H9 (cell line): Measurements from ENCODE around the gene SNX30. TPM values are rescaled to one million over a fixed set of nuclear protein-coding genes. Genes with fewer than 3 reads are reported as not detected.

Experiments used
- DNase-seq: peaks from one replicate; pipeline ENCODE4 v3.0.0-alpha.2; 2017
- H2AFZ ChIP-seq: one replicate; pipeline ENCODE4 v1.6.1; 2013; ENCODE audit warnings: mild to moderate bottlenecking, low read length, control low read depth, moderate library complexity
- H2AK5ac ChIP-seq: 2 replicates; pipeline ENCODE4 v1.6.1; 2013; ENCODE audit warnings: low read length, control low read depth, mixed read lengths; ENCODE audit not compliant: insufficient read length
- H2BK120ac ChIP-seq: one replicate; pipeline ENCODE4 v1.6.1; 2013; ENCODE audit warnings: low read depth, mild to moderate bottlenecking, low read length, control low read depth, inconsistent platforms; ENCODE audit not compliant: poor library complexity, severe bottlenecking
- H2BK12ac ChIP-seq: 2 replicates; pipeline ENCODE4 v1.6.1; 2013; ENCODE audit warnings: low read length, control low read depth, mixed read lengths, low read depth; ENCODE audit not compliant: insufficient read length
- H2BK15ac ChIP-seq: 2 replicates; pipeline ENCODE4 v1.6.1; 2013; ENCODE audit warnings: low read depth, low read length, control low read depth
- H2BK20ac ChIP-seq: one replicate; pipeline ENCODE4 v1.6.1; 2013; ENCODE audit warnings: low read depth, mild to moderate bottlenecking, low read length, control low read depth, inconsistent platforms; ENCODE audit not compliant: poor library complexity, severe bottlenecking
- H2BK5ac ChIP-seq: 2 replicates; pipeline ENCODE4 v1.6.1; 2013; ENCODE audit warnings: low read length, control low read depth, mixed read lengths; ENCODE audit not compliant: insufficient read length
- H3K14ac ChIP-seq: 2 replicates; pipeline ENCODE4 v1.6.1; 2013; ENCODE audit warnings: low read length, control low read depth; ENCODE audit not compliant: insufficient read depth
- H3K18ac ChIP-seq: 2 replicates; pipeline ENCODE4 v1.6.1; 2013; ENCODE audit warnings: low read depth, mild to moderate bottlenecking, mixed read lengths, low read length, control low read depth; ENCODE audit not compliant: insufficient read length
- H3K23ac ChIP-seq: 2 replicates; pipeline ENCODE4 v1.6.1; 2013; ENCODE audit warnings: low read length, control low read depth, mixed read lengths, low read depth; ENCODE audit not compliant: insufficient read length
- H3K23me2 ChIP-seq: 2 replicates; pipeline ENCODE4 v1.6.1; 2013; ENCODE audit warnings: low read depth, mild to moderate bottlenecking, mixed read lengths, low read length, control low read depth; ENCODE audit not compliant: insufficient read length, poor library complexity, severe bottlenecking
- H3K27ac ChIP-seq: 2 replicates; pipeline ENCODE4 v1.5.1; 2013; ENCODE audit warnings: low read length, control low read depth, mixed read lengths, low read depth; ENCODE audit not compliant: insufficient read length
- H3K27me3 ChIP-seq: 2 replicates; pipeline ENCODE4 v1.6.1; 2013; ENCODE audit warnings: low read length, control low read depth, inconsistent platforms; ENCODE audit not compliant: insufficient read depth
- H3K4ac ChIP-seq: 2 replicates; pipeline ENCODE4 v1.6.1; 2013; ENCODE audit warnings: low read depth, mild to moderate bottlenecking, control low read depth, inconsistent platforms, low read length, moderate library complexity
- H3K4me1 ChIP-seq: 2 replicates; pipeline ENCODE4 v1.6.1; 2013; ENCODE audit warnings: low read length, control low read depth, inconsistent platforms; ENCODE audit not compliant: insufficient read depth
- H3K4me2 ChIP-seq: 2 replicates; pipeline ENCODE4 v1.6.1; 2013; ENCODE audit warnings: low read length, control low read depth, mixed read lengths; ENCODE audit not compliant: insufficient read length, insufficient read depth
- H3K56ac ChIP-seq: 2 replicates; pipeline ENCODE4 v1.6.1; 2013; ENCODE audit warnings: low read depth, mild to moderate bottlenecking, mixed read lengths, low read length, control low read depth; ENCODE audit not compliant: insufficient read length
- H3K79me1 ChIP-seq: 2 replicates; pipeline ENCODE4 v1.6.1; 2013; ENCODE audit warnings: low read depth, mild to moderate bottlenecking, moderate library complexity, low read length, control low read depth, inconsistent platforms; ENCODE audit not compliant: insufficient read depth, poor library complexity, severe bottlenecking
- H3K79me2 ChIP-seq: 2 replicates; pipeline ENCODE4 v1.6.1; 2013; ENCODE audit warnings: low read length, control low read depth, inconsistent platforms; ENCODE audit not compliant: insufficient read depth
- H3K9ac ChIP-seq: 2 replicates; pipeline ENCODE4 v1.6.1; 2013; ENCODE audit warnings: low read length, control low read depth, mixed read lengths; ENCODE audit not compliant: insufficient read length; ENCODE audit errors: extremely low read depth
- H3K9me3 ChIP-seq: one replicate; pipeline ENCODE4 v1.6.1; 2013; ENCODE audit warnings: low read depth, low read length, inconsistent platforms; ENCODE audit not compliant: control insufficient read depth
- H3T11ph ChIP-seq: one replicate; pipeline ENCODE4 v1.6.1; 2013; ENCODE audit warnings: mild to moderate bottlenecking, low read length, control low read depth, inconsistent platforms
- H4K20me1 ChIP-seq: one replicate; pipeline ENCODE4 v1.6.1; 2013; ENCODE audit not compliant: control insufficient read depth, insufficient read length, insufficient read depth
- H4K5ac ChIP-seq: 2 replicates; pipeline ENCODE4 v1.6.1; 2013; ENCODE audit warnings: low read depth, mild to moderate bottlenecking, mixed read lengths, low read length, control low read depth; ENCODE audit not compliant: insufficient read length
- H4K8ac ChIP-seq: replicated peaks from 2 replicates; pipeline ENCODE4 v1.6.1; 2013; ENCODE audit warnings: low read length, control low read depth, mixed read lengths, low read depth; ENCODE audit not compliant: insufficient read length
- H4K91ac ChIP-seq: 2 replicates; pipeline ENCODE4 v1.6.1; 2013; ENCODE audit warnings: low read depth, mild to moderate bottlenecking, moderate library complexity, mixed read lengths, low read length, control low read depth; ENCODE audit not compliant: insufficient read length
- H3K27ac Mint-ChIP-seq, 3 experiments: 2 replicates in 2 of 3; 3 replicates in 1 of 3; pipeline ENCODE4 v1.8.0; 2020 to 2021; ENCODE audit warnings: mixed read lengths in 3 of 3, mild to moderate bottlenecking in 1 of 3, moderate library complexity in 1 of 3
- H3K27me3 Mint-ChIP-seq: 2 replicates; pipeline ENCODE4 v1.8.0; 2021; ENCODE audit warnings: low read depth, mild to moderate bottlenecking, moderate library complexity, mixed read lengths
- H3K36me3 Mint-ChIP-seq, 3 experiments: 2 replicates in 2 of 3; 3 replicates in 1 of 3; pipeline ENCODE4 v1.8.0; 2020 to 2021; ENCODE audit warnings: low read depth in 3 of 3, mixed read lengths in 3 of 3; ENCODE audit not compliant: insufficient read depth in 1 of 3
- H3K4me1 Mint-ChIP-seq, 2 experiments: 2 replicates each; pipeline ENCODE4 v1.8.0; 2020; ENCODE audit warnings: mixed read lengths in 2 of 2
- H3K4me3 Mint-ChIP-seq, 2 experiments: 2 replicates in 1 of 2; 3 replicates in 1 of 2; pipeline ENCODE4 v1.8.0; 2020 to 2021; ENCODE audit warnings: mild to moderate bottlenecking in 2 of 2, mixed read lengths in 2 of 2, moderate library complexity in 1 of 2
- H3K9me3 Mint-ChIP-seq, 2 experiments: 2 replicates in 1 of 2; 3 replicates in 1 of 2; pipeline ENCODE4 v1.8.0; 2020; ENCODE audit warnings: mild to moderate bottlenecking in 2 of 2, mixed read lengths in 2 of 2, moderate library complexity in 1 of 2
- WGBS: extraction: QIAGEN DNeasy Blood & Tissue Kit; methylation state at CpG from one replicate; pipeline ENCODE4 v1.1.7; 2013; ENCODE audit warnings: missing lambda C conversion rate, low lambda C conversion rate, mixed read lengths; ENCODE audit not compliant: insufficient read length; ENCODE audit errors: extremely low coverage; 5-methylcytosine and 5-hydroxymethylcytosine counted together
- total RNA-seq: library from RNA; stranded (reverse); gene quantifications from 2 replicates; pipeline ENCODE4 v1.2.1, GENCODE V29; 2021
- TF ChIP-seq, protein P1 (sequence below): fragments of 200-600 bp; sonication (generic); conservative IDR thresholded peaks from 3 replicates; pipeline ENCODE4 v1.8.0; 2021; ENCODE audit warnings: antibody characterized with exemption, mild to moderate bottlenecking

SNX30 gene
- total RNA-seq, 1 experiment from 2014 or later, result 10.3 TPM

DNA sequence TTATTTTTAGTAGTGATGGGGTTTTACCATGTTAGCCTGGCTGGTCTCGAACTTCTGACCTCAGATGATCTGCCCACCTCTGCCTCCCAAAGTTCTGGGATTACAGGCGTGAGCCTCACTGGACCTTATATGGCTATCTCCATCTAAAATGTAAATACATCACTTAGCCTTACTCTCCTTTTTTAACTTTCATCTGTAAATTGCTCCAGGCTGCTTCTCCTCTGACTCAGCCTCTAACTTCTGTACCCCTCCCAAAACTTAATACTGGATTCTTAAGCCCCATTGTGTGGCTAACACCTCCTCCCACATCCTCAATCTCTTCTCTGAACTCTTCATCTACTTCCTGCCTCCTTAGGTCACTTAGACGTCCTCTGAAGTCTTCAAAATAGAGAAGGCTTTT, 4.0 kb downstream of the SNX30 start:
- no peak for DNase-seq
- no peak overlapping the region for H3K4me2 ChIP-seq
- peaks cover 8% of the 10 kb centered on the region for H3K27me3 Mint-ChIP-seq

More for the DNA sequence above, 4.0 kb downstream of the SNX30 start:
- Histone ChIP-seq H3T11ph (no peak overlapping the region), H3K4ac (no peak overlapping the region), H3K14ac (no peak overlapping the region), H2BK15ac (no peak overlapping the region), H2AK5ac (no peak overlapping the region), H2BK20ac (no peak overlapping the region), H2BK12ac (no peak overlapping the region), H4K5ac (no peak overlapping the region), H4K20me1 (no peaks in the 10 kb centered on the region), H3K27ac (no peak overlapping the region), H2BK5ac (no peak overlapping the region), H3K9me3 (no peaks in the 10 kb centered on the region), H3K23me2 (peaks cover 14% of the 10 kb centered on the region), H2BK120ac (no peak overlapping the region), H3K18ac (no peak overlapping the region), H4K8ac (no peak overlapping the region), H3K79me1 (no peaks in the 10 kb centered on the region), H3K4me1 (peaks cover 3% of the 10 kb centered on the region; the same call in 1 of the 2 replicates), H3K9ac (no peak overlapping the region), H2AFZ (no peak overlapping the region), H3K23ac (no peak overlapping the region), H4K91ac (no peak overlapping the region), H3K79me2 (no peaks in the 10 kb centered on the region), H3K56ac (no peak overlapping the region), H3K27me3 (0 out of 2 replicates have a peak, but pooled peaks cover 1% of the 10 kb centered on the region)
- WGBS, result no CpG with 5 or more reads among the region's 3 CpGs
- TF ChIP-seq, protein P1, sequence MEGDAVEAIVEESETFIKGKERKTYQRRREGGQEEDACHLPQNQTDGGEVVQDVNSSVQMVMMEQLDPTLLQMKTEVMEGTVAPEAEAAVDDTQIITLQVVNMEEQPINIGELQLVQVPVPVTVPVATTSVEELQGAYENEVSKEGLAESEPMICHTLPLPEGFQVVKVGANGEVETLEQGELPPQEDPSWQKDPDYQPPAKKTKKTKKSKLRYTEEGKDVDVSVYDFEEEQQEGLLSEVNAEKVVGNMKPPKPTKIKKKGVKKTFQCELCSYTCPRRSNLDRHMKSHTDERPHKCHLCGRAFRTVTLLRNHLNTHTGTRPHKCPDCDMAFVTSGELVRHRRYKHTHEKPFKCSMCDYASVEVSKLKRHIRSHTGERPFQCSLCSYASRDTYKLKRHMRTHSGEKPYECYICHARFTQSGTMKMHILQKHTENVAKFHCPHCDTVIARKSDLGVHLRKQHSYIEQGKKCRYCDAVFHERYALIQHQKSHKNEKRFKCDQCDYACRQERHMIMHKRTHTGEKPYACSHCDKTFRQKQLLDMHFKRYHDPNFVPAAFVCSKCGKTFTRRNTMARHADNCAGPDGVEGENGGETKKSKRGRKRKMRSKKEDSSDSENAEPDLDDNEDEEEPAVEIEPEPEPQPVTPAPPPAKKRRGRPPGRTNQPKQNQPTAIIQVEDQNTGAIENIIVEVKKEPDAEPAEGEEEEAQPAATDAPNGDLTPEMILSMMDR, result no peak
- peak overlapping the region in 1 of 3 experiments; percentile 9; a peak in 1 of 7 replicates for H3K27ac Mint-ChIP-seq
- H3K9me3 Mint-ChIP-seq, result no peaks in the 10 kb centered on the region; a peak in 1 of 5 replicates
- no peak overlapping the region for H3K4me3 Mint-ChIP-seq
- no peaks in the 10 kb centered on the region for H3K36me3 Mint-ChIP-seq
- peaks cover 24 to 25% of the 10 kb centered on the region in 2 experiments for H3K4me1 Mint-ChIP-seq
